ENCODE measurements around the gene PRPSAP2. TPM values are rescaled to one million over a fixed set of nuclear protein-coding genes. Genes with fewer than 3 reads are reported as not detected.

PRPSAP2 gene
- polyA plus RNA-seq, 5 donors: 49.7 to 58.7 (median 54.2) TPM

DNA sequence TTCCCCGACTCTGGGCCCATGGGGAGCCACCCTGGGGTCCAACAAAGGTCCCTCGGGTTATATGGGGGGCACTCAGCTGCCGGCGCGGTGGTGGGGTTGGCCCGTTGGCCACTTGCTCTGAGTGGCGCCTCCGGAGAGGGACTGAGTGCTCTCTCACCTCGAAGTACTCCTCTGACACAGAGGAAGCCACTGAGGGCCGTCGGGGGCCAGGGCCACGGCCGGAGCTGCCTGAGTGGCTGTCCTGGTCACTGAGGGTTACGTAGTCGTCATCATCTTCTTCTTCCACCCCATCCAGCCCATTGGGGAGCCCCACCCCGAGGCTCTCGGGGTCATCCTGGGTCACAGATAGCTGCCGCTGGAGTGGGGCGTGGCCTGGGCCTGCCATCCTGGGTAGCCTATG is 119.7 kb downstream of the PRPSAP2 start:
- no peak for DNase-seq

DNA sequence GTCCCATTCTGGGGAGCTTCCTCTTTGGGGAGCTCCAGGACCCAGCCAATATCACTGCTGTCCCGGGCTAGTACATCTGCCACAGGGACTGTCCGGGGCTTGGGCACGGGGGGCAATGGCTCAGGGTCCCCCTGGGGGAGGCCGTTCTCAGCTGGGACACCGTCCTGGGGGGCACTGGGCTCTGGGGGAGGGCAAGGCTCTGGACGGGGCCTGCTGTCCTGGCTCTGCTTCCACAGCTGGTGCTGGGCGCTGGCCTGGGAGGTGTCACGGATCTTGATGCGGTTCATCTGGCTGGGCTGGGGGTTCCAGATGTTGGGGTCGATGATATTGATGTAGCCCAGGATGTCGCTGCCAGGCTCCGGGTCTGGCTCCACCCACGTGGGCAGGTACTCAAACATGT is 120.1 kb downstream of the PRPSAP2 start:
- DNase-seq: no peak

DNA sequence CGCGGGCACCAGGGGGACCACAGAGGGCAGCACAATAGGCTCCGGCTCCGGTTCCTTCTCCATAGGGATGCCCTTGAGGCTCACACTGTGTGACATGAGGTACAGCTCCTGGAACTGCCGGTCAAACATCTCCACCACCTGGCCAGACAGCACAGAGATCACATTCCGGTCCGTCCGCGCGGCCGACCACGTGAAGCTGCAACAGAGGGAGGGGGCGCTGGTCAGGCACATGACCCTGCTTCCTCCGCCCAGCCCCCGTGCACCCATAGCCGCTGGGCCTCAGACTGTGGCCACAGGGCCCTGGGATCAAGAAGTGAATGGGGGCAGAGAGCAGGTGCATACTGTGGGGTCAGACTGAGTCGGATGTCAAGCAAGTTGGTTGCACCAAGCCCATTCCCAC is 120.7 kb downstream of the PRPSAP2 start:
- DNase-seq: no peak

Other genes starting within 250 kb of the PRPSAP2 start
- gene TBC1D28, start 213.7 kb upstream of the PRPSAP2 start, polyA plus RNA-seq (ENCODE audit: insufficient read depth in 1 of 5, insufficient read length in 5 of 5, low replicate concordance in 1 of 5): under 1 TPM in 1 of 5 donors, not detected in 4; 0.21 TPM
- 1 to 10 TPM; 4.5 to 6.5 (median 5.4) TPM for gene FOXO3B, start 175.8 kb upstream of the PRPSAP2 start, polyA plus RNA-seq (ENCODE audit: insufficient read depth in 1 of 5, insufficient read length in 5 of 5, low replicate concordance in 1 of 5)
- gene FBXW10, start 114.1 kb upstream of the PRPSAP2 start, polyA plus RNA-seq (ENCODE audit: insufficient read depth in 1 of 5, insufficient read length in 5 of 5, low replicate concordance in 1 of 5): 1 to 10 TPM in 2 of 5 donors, under 1 TPM in 3; 0.78 to 1.5 (median 0.89) TPM
- 10 to 100 TPM; 36.7 to 53.7 (median 43.8) TPM for gene TVP23B, start 76.9 kb upstream of the PRPSAP2 start, polyA plus RNA-seq (ENCODE audit: insufficient read depth in 1 of 5, insufficient read length in 5 of 5, low replicate concordance in 1 of 5)
- under 1 TPM; 0.26 to 0.81 (median 0.59) TPM for gene SLC5A10, start 94.0 kb downstream of the PRPSAP2 start, polyA plus RNA-seq (ENCODE audit: insufficient read depth in 1 of 5, insufficient read length in 5 of 5, low replicate concordance in 1 of 5)
- gene FAM83G, start 146.6 kb downstream of the PRPSAP2 start, polyA plus RNA-seq (ENCODE audit: insufficient read depth in 1 of 5, insufficient read length in 5 of 5, low replicate concordance in 1 of 5): 1 to 10 TPM; 2.3 to 4.0 (median 3.7) TPM
- 10 to 100 TPM; 10.3 to 14.8 (median 12.0) TPM for gene GRAP, start 188.8 kb downstream of the PRPSAP2 start, polyA plus RNA-seq (ENCODE audit: insufficient read depth in 1 of 5, insufficient read length in 5 of 5, low replicate concordance in 1 of 5)